Left forelimb (tissue), 1 donor: Measurements from ENCODE around the gene LRRFIP2.

Source experiments
- DNase-seq: peaks from one replicate; pipeline ENCODE4 v3.0.0-alpha.2; 2018; ENCODE audit warnings: low spot score

Gene LRRFIP2

GRCh38 chr3:37115446-37115845 lies 58.9 kb downstream of the LRRFIP2 start:
- DNase-seq: no peak

DNA sequence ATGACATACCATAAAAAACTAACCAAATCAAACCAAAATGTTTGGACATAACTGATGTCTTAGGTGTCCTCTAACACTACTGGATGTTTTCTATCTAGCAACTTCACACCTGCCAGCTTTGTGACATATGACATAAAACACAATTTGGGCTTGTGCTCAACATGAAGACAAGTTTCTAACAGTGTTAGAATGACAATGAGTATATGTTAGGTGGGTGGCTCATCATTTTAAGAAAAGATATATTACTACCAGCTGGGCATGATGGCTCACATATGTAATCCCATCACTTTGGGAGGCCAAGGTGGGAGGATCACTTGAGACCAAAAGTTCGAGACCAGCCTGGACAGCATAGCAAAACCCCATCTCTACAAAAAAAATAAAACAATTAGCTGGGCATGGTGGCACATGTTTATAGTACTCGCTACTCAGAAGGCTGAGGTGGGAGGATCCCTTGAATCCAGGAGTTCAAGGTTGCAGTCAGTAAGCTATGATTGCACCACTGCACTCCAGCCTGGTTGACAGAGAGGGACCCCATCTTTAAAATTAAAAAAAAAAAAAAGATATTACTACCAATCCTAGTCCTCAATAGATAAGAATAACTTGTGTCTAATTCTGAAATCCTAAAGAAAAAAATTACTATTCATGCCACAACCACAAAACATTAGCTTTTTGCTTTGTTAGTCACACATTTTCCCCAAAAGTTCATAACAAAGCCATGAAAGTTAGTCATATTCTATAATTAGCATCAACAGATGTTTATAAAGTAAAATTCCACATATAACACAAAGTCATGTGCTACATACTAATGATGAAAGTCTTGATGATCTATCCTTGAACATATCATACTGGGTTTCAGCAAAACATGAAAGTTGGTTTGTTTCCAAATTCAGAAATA lies 59.9 kb downstream of the LRRFIP2 start:
- DNase-seq: no peak

DNA sequence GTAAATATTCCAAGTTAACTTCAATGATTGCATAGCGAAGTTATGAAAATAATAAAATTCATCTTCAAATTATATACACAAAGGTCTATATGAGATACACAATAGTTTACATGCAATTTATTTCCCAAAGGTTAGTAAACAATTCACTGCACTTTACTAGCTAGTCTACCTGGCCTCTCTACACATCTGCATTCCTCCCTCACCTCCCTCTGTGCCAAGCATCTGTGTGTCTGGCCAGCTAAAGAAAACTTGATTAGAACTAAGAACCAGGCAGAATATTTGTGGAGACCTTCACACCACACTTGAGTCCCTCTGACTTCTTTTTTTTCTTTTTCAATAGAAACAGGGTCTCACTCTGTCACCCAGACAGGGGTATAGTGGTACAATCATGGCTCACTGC lies 61.4 kb downstream of the LRRFIP2 start:
- no peak for DNase-seq

GRCh38 chr3:37111199-37111598 lies 63.2 kb downstream of the LRRFIP2 start:
- DNase-seq: no peak

GRCh38 chr3:37107846-37108245 lies 66.5 kb downstream of the LRRFIP2 start:
- DNase-seq: no peak

DNA sequence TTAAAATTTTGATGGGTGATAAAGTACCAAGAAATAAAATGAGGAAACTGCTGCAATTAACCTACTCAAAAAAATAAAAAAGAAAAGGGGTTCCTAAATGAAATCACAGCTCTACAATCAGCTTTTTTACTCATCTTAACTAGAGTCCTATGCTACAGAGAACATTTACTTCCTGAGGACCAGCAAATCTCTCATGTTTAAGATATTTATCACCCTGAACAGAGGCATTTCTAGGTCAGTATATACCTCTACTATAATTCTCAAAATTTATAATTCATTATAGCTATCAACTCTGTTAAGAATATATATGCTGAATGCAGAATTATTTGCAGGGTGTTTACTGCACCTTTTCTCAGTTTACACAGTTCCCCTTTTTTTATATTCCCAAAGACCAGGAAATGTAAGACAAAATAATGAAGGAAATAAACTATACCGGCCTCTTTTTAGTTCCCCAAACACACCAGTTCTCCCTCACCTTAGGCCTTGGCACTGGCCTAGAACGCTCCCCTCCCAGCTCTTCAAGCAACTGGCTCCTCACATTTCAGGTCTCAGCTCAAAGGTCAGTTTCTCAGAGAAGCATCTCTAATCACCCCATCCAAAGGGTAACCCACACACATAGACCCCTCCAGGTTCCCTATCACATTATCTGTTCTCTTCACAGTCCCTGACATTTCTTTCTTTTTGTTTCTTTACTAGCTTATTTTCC lies 71.1 kb downstream of the LRRFIP2 start:
- no peak for DNase-seq

DNA sequence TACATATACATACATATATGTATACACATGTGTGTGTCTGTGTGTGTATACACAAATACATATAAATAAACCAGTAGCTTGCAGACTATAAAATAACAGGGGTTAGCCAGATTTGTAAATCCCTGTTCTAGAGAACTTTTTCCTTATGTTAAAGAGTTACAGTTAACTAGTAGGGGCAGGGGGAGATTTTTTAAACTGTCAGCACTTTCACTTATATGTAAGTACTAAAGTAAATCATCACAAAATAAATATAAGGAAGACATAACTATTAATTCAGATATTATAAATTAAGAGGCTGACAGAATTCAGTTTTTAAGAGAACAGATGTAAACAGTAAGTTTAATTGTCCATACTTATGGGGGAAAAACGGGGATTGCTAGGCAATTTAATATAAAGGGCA lies 74.0 kb downstream of the LRRFIP2 start:
- DNase-seq: no peak

GRCh38 chr3:37099469-37099868 lies 74.9 kb downstream of the LRRFIP2 start:
- no peak for DNase-seq

- DNase-seq: no peak
Observed at GRCh38 chr3:37098884-37099283, 75.5 kb downstream of the LRRFIP2 start.

- DNase-seq: no peak
Observed at GRCh38 chr3:37097776-37098175, 76.6 kb downstream of the LRRFIP2 start.

DNA sequence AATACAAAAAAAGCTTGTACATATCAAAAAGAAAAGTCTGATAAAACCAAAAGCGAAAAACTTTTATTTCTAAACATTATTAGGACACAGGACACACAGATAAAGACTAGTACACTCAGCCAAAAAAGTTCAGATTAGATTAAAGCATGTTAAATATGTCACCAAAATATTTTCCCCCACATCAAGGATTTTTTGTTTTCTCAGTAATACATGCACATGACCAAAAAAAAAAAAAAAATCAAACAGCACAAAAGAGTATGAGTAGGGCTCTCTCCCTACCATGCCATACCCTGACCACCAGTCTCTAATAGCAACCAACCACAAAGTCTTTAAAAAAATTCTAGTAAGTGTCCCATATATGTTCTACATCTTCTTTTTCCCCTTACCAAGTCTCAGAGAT lies 77.4 kb downstream of the LRRFIP2 start:
- DNase-seq: no peak

DNA sequence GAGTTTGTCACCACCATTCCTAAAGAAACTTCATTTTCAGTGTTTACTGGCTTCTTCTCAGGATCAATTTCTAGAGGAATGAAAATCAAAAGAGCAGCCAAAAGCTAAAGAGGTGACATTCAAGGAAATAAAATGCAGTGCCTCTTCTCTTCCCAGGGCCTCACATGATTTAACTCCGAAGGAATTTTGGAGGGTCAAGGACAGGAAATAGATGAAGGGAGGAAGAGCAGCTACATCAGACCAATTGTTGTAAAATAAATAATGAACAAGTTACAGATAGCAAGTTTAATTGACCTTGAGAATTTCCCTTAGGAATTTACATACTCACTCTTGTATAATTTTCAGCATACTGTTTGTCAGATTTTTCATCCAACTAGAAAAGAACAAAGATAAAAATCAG lies 78.1 kb downstream of the LRRFIP2 start:
- no peak for DNase-seq

GRCh38 chr3:37094636-37095035 lies 79.7 kb downstream of the LRRFIP2 start:
- DNase-seq: no peak

DNA sequence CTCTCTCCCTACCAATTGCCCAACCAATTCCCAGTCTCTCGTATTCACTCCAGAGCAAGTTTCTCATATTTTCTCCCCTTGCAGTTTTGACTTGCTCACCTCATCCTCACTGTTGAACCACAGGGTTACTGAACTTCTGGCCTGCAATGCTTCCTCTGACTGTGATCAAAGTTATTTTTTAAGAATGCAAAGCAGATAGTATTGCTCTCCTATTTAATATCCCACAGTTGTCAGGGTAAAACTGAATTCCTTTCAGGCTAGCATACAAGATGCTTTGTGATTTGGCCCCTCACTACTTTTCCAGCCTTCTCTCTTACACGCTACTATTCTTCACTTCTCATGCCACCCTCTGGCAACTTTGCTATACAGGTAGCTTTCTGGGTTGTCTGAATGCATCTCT lies 80.9 kb downstream of the LRRFIP2 start:
- DNase-seq: no peak

GRCh38 chr3:37092484-37092883 lies 81.9 kb downstream of the LRRFIP2 start:
- no peak for DNase-seq

GRCh38 chr3:37087870-37088269 lies 86.5 kb downstream of the LRRFIP2 start:
- DNase-seq: no peak

DNA sequence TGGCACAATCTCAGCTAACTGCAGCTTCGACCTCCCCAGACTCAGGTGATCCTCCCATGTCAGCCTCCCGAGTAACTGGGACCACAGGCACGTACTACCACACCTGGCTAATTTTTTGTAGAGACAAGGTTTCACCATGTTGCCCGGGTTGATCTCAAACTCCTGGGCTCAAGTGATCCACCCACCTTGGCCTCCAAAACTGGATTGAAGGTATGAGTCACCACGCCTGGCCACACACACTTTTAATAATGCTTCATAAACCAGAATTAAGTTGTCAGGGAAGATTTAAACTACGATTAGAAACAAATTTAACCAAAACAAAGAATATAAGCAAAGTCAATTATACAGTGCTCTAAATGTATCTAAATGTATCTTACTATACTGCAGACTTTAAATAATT lies 87.5 kb downstream of the LRRFIP2 start:
- no peak for DNase-seq

DNA sequence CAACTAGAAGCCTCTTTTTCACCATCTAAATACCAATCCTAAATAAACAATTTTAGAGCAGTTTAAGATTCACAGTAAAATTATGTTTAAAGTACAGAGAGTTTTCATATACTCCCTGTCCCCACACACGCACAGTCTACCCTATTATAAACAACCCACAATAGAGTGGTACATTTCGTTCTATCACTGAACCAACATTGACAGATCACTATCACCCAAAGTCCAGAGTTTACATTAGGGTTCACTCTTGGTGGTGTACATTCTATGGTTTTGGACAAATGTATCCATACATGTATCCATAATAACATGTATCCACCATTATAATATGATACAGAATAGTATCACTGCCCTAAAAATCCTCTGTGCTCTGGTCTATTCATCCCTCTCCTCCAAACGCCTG lies 92.1 kb downstream of the LRRFIP2 start:
- DNase-seq: no peak

GRCh38 chr3:37075955-37076354 lies 98.4 kb downstream of the LRRFIP2 start:
- DNase-seq: no peak

DNA sequence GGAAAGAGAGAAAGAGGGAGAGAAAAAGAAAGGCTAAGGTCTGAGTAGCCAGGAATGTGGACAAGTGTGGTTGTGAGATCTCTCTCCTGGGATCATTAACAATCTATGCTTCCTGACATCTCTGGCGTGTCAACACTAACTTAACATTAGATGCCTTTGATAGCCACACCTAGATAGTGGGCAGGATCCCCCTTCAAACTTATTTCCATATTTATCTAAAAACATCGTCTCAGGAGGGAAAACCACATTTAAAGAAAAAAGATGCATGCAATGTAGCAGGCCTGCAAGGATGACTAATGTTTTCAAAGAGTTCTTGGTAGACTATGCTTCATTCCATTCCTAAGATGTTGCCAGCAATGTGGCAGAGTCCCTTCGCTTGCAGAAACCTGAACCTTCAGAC lies 100.2 kb downstream of the LRRFIP2 start:
- no peak for DNase-seq

DNA sequence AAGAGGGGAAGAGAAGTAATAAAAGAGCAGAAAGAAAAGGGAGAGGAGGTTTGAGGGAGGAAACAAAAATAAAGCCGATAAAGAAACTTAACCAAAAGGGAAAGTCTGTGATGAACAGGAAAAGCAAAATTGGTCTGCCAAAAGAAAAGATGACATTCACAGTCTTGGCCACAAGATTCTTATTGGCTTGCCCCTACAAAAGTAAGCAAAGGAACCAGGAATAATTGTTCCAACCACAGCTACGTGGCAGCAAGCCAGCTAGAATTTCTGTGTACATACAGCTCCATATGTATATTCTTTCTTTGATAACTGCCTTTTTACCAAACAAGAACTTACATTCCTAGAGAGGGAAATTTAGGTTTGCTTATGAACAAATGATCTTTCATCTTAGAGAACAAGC lies 101.5 kb downstream of the LRRFIP2 start:
- DNase-seq: peak; percentile 73

DNA sequence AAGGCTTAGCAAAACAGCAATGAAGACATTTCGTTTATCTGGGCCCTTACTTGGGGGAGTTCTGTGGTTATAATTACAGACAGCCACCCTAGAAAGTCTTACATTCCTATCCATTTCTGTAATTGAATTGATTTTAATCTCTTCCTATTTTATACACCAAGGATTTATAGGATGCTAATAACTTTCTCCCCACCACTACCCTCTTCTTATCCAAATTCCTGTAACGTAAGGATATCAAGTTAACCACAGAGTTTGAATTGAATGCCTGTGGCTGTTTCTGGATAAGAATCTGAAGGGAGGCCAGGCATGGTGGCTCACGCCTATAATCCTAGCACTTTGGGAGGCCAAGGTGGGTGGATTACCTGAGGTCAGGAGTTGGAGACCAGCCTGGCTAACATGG lies 102.5 kb downstream of the LRRFIP2 start:
- DNase-seq: no peak

GRCh38 chr3:37068031-37068430 lies 106.4 kb downstream of the LRRFIP2 start:
- DNase-seq: no peak

- no peak for DNase-seq
Observed at GRCh38 chr3:37067577-37067976, 106.8 kb downstream of the LRRFIP2 start.
